HG02852 (cell line): ENCODE measurements around the gene WWOX.

Experiments used
- ATAC-seq: cut with Tn5 transposase; IDR thresholded peaks from one replicate; pipeline ENCODE4 v1.9.1; 2021; ENCODE audit warnings: mild to moderate bottlenecking, moderate library complexity; ENCODE audit not compliant: unreplicated experiment

Gene WWOX

GRCh38 chr16:78696797-78697196 is 597.3 kb downstream of the WWOX start:
- no peak for ATAC-seq

DNA sequence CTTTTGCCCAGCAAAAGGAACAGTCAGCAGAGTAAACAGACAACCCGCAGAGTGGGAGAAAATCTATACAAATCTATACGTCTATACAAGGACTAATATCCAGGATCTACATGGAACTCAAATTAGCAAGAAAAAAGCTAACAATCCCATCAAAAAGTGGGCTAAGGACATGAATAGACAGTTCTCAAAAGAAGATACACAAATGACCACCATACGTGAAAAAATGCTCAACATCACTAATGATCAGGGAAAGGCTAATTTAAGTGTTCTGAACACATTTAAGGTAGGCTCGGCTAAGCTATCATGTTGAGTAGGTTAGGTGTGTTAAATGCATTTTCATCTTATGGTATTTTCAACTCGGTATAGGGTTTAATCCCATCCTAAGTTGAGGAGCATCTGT is 598.0 kb downstream of the WWOX start:
- ATAC-seq = no peak

DNA sequence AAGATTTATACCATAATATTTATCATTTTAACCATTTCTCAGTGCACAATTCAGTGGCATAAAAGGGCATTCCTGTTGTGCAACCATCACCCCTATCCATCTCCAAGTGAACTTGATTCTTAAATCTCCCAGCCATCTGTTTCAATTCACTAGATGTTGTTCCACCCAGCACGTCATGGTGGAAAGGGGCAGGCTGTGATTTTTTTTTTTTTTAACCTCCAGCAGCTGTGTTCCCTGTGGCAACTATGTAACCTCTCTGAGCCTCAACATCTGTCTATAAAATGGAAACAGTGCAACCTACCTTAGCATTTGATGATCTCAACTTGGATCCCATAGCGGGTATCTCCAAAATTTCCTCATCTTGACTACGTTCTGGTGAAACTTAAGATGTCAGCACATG is 604.5 kb downstream of the WWOX start:
- no peak for ATAC-seq

GRCh38 chr16:78704416-78704815 is 605.0 kb downstream of the WWOX start:
- ATAC-seq = no peak

DNA sequence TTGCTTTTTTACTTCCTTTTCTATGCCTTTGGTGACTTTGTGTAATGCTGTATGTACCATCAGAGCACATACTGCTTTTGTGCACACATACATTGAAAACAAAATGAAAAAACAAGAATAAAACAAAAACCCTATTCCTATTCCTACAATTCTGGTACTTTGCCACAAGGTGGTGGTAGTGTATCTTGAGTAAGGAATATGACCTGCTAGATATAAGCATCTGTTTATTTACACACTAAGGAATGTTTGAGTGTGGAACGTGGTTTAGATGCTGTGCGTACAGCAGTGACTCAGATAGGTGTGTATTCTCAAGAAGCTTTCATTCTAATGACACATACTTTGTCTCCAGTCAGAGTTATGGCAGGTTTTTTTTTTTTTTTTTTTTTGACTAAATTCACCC is 606.2 kb downstream of the WWOX start:
- no peak for ATAC-seq

GRCh38 chr16:78706637-78707036 is 607.2 kb downstream of the WWOX start:
- ATAC-seq = no peak

DNA sequence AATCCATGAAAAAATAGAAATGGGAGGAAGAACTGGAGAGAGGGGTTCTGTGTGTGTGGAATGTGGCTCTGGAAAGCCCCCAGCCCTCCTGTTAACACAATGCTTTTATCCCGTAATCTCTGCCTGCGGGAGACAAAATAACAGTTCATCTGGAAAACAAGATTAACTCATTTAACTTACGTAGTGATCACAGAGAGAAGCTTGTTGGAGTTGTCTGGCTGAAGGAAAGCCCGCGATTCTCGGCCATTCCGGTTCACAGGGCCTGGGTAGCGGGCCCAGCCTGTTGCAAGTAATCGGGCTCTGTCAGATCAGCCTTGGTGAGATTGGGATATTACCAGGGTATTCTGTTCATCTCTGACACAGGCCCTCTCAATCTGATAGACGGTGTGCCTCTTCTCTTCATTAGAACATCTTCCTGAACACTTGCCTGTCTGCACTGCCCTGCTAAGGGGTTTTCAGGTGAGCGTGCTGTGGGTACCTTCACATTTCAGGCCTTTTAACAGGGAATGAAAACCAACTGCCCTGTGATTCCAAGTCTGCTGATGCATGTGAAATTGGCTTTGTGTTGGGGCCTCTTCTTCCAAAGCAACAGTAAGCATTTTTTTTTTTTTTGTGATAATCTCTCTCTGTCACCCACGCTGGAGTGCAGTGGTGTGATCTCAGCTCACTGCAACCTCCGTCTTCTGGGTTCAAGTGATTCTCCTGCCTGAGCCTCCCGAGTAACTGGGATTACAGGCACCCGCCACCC is 609.9 kb downstream of the WWOX start:
- ATAC-seq = no peak

GRCh38 chr16:78715106-78715505 is 615.7 kb downstream of the WWOX start:
- no peak for ATAC-seq

DNA sequence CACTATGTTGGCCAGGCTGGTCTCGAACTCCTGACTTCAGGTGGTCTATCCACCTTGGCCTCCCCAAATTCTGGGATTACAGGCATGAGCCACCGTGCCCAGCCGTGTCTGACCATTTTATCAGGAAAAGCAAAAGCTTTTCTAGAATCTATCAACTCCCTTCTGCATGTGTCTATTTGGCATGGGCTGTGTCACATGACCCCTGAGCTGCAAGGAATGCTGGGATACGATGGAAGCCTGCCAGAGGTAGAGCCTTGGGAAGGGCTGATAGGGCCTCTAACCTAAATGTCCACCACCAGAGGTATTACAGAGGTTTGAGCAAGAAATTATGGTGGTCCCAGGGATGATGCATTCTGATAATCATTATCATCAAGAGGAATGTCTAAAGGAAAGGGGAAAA is 616.2 kb downstream of the WWOX start:
- ATAC-seq = no peak

DNA sequence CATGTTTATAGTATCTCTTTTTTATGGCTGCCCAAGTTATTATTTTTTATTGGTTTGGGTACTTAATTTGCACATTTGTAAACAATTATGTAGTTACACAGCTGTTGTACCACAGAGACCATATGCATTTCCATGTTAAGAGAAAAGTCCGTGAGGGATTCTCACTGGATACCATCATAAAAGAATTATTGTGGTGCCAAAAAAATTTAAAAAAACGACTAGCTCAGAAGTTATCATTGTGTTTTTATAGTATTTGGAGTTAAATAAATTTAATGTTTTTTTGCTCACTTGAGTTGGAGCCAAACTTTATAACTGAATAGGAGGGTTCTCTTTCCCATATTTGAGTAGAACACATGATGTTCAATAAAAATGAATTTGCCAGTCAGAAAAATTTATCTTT is 618.7 kb downstream of the WWOX start:
- no peak for ATAC-seq

- no peak for ATAC-seq
Observed at GRCh38 chr16:78720416-78720815, 621.0 kb downstream of the WWOX start.

GRCh38 chr16:78727536-78727935 is 628.1 kb downstream of the WWOX start:
- no peak for ATAC-seq

DNA sequence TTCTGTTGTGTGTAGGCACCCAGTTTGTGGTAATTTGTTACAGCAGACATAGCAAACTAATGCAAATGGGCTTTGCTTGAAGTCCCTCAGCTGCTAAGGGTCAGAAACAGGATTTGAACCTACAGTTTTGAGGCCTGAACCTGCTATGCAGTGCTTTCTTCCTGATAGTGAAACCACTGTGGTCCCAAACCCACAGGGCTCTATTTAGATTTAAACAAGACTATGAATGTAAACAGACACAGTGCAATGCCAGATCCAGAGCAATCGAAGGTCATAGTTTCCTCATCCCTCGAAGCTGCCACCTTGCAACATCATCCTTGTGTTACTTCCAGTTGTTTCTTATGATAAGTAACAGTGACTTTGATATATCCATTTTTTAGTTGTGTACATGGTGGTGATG is 630.2 kb downstream of the WWOX start:
- ATAC-seq = peak; percentile 82

GRCh38 chr16:78731785-78732184 is 632.3 kb downstream of the WWOX start:
- no peak for ATAC-seq

DNA sequence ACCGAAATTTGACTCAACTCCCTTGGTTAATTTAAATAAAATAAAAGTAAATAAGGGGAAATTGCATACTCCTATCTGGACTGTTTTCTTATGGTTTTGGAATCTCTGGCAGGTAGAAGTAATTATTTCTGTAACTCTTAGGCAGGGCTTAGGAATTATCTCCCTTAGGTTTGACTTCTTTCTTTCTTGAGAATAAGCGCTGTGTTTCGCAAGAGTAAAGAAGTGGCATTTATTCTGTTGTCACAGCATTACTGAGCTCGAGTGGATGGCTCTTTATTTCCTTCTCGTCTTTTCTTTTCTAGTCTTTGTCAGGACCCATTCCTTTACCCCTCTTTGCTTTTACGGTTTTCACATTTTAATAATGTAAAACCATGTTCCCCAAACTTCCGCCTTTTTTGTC is 633.2 kb downstream of the WWOX start:
- ATAC-seq = no peak

DNA sequence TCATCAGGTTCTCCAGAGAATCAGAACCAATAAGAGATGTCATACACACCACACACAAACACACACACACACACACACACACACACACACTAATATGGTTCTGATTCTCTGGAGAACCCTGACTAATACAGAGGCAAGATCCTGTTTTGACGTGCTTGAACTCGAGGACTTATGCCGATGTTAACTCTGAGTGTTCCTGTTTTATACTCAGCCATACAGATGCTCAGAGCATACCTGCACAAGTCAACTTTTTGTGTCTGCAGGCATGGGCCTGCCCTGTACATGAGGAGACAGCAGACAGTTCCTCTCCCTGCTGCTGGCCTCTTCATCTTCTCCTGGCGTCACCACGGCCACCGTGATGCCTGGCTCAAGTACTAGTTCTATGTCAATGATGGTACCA is 635.9 kb downstream of the WWOX start:
- ATAC-seq = no peak

- no peak for ATAC-seq
Observed at GRCh38 chr16:78737630-78738029, 638.2 kb downstream of the WWOX start.

DNA sequence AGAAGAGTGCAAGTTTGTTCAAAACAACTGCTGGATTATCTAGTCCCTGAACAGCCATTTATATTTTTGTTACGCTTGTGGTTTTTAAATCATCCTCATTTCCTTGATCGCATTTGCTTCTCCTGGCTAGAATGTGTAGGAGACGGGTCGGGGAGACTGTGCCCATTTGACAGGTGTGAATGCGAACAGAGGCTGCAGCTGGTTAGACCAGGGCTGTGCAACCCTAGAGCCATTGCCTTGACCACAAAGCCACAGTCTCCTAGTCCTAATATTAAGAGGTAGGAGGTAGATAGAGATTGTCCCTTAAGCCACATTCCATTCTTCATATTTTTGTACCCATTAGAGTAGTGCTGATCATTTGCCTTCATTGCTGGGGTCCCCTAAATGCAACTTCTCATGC is 639.1 kb downstream of the WWOX start:
- ATAC-seq = no peak

DNA sequence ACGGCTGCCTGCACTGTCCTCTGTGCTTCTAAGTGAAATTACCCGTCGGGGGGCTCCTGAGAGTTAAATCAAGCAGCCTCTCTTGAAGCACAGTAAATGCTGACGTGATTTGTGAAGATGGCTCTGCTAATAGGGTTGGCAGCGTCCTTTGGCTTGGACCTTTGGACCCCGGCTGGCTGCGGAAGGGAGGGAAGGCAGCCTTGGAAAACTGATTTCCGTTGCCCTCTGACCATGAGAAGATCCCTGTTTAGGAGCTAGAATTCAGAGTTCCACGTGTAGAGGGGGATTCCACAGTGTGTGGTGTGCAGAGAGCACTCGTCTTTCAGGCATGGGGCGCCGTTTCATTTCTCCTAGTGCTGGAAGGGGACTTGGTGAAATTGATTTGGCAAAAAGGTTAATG is 640.8 kb downstream of the WWOX start:
- no peak for ATAC-seq

GRCh38 chr16:78742501-78743283 is 643.2 kb downstream of the WWOX start:
- ATAC-seq = peak; percentile 98

GRCh38 chr16:78743556-78743955 is 644.1 kb downstream of the WWOX start:
- ATAC-seq = no peak

DNA sequence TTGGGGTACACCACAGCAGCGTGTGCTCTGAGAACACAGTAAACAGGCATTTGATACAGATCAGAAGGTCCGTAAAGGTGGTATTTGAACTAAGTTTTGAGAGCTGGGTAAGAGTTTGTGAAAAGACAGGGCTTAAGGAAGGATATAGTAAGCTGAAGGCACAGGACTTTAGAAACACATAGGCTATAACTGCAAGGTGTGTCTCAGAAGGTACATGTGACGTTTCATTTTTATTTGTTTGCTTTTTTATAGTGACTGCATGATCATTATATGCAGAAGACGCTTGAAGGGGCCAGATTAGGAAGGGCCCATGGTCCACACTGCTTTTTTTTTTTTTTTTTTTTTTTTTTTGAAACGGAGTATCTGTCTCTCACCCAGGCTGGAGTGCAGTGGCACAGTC is 644.6 kb downstream of the WWOX start:
- no peak for ATAC-seq

- ATAC-seq = no peak
Observed at GRCh38 chr16:78744796-78745107, 645.3 kb downstream of the WWOX start.
